Stomach smooth muscle (tissue), 2 donors: ENCODE results near the gene VWA5B2.

Experiments used
- H3K27ac ChIP-seq: one replicate; pipeline ENCODE4 v1.7.0; 2013; ENCODE audit warnings: mild to moderate bottlenecking, low read length, inconsistent platforms
- H3K27me3 ChIP-seq, 2 donors: one replicate each; pipeline ENCODE4 v1.7.0; 2013; ENCODE audit warnings: low read length in 2 of 2; ENCODE audit not compliant: insufficient read depth in 2 of 2, control insufficient read depth in 1 of 2
- H3K36me3 ChIP-seq, 2 donors: one replicate each; pipeline ENCODE4 v1.7.0; 2013; ENCODE audit warnings: low read length in 2 of 2; ENCODE audit not compliant: control insufficient read depth in 2 of 2, insufficient read depth in 2 of 2
- H3K4me1 ChIP-seq: one replicate; pipeline ENCODE4 v1.7.0; 2013; ENCODE audit warnings: low read length; ENCODE audit not compliant: control insufficient read depth, insufficient read depth
- H3K4me3 ChIP-seq, 2 donors: one replicate each; pipeline ENCODE4 v1.7.0; 2013; ENCODE audit warnings: low read length in 2 of 2
- H3K9ac ChIP-seq, 2 donors: one replicate each; pipeline ENCODE4 v1.7.0; 2013; ENCODE audit warnings: low read length in 2 of 2, mild to moderate bottlenecking in 1 of 2
- H3K9me3 ChIP-seq, 2 donors: one replicate each; pipeline ENCODE4 v1.7.0; 2013; ENCODE audit warnings: low read length in 2 of 2; ENCODE audit not compliant: control insufficient read depth in 2 of 2
- donor health status: healthy.
- donor health status: Pancreatic carcinoma.

The VWA5B2 gene

DNA sequence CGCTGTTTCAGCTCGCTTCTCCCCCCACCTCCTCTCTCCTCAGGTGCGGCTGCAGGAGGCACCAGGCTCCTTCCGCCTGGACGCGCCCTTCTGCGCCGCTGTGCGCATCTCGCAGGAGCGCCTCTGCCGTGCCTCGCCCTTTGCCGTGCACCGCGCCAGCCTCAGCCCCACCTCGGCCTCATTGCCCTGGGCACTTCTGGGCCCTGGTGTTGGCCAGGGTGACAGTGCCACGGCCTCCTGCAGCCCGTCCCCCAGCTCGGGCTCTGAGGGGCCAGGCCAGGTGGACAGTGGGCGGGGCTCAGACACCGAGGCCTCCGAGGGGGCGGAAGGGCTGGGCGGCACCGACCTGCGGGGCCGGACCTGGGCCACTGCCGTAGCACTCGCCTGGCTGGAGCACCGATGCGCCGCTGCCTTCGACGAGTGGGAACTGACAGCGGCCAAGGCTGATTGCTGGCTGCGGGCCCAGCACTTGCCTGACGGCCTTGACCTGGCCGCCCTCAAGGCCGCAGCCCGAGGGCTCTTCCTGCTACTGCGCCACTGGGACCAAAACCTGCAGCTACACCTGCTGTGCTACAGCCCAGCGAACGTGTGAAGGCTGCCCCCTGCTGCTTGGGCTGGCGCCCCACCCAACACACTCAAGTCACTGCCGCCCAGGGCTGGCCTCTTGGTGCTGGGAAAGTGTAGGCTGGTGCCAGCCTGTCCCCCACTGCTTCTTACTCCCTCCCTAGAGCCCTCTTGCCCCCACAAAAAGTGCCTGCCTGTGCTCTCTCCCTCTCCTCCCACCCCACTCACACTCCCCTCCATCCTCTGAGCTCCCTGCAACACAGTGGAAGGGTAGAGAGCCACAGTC is 12.3 kb downstream of the VWA5B2 start:
- Histone ChIP-seq H3K36me3 (peaks cover 13 to 32% of the 10 kb centered on the region in 2 donors), H3K4me3 (no peak overlapping the region), H3K9me3 (no peaks in the 10 kb centered on the region), H3K4me1 (peaks cover 5% of the 10 kb centered on the region), H3K27ac (no peak overlapping the region), H3K9ac (no peak overlapping the region), H3K27me3 (peaks cover 21 to 29% of the 10 kb centered on the region in 2 donors)

DNA sequence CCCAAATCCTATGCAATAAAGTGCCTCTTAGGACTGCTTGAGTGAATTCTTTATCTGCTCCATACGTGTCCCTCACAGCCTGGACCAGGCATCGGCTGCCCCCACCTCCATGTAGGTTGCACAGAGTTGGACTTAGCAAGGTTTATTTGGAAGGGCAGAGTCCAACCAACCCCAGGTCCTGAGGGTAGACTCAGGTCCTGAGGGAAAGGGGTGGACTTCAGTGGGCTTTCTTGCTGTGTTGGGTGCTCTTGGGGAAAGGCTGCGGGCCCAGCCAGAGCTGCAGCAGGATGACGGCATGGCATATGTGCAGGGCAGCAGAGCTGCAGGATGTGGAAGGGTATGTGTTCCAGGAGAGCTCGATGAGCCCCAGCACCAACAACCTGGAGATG is 12.9 kb downstream of the VWA5B2 start:
- no peak overlapping the region for H3K27ac ChIP-seq
- no peak overlapping the region for H3K9ac ChIP-seq
- H3K27me3 ChIP-seq: peaks cover 17 to 24% of the 10 kb centered on the region in 2 donors
- peaks cover 13 to 32% of the 10 kb centered on the region in 2 donors for H3K36me3 ChIP-seq
- H3K4me1 ChIP-seq: peaks cover 5% of the 10 kb centered on the region
- H3K9me3 ChIP-seq: no peaks in the 10 kb centered on the region
- H3K4me3 ChIP-seq: no peak overlapping the region

DNA sequence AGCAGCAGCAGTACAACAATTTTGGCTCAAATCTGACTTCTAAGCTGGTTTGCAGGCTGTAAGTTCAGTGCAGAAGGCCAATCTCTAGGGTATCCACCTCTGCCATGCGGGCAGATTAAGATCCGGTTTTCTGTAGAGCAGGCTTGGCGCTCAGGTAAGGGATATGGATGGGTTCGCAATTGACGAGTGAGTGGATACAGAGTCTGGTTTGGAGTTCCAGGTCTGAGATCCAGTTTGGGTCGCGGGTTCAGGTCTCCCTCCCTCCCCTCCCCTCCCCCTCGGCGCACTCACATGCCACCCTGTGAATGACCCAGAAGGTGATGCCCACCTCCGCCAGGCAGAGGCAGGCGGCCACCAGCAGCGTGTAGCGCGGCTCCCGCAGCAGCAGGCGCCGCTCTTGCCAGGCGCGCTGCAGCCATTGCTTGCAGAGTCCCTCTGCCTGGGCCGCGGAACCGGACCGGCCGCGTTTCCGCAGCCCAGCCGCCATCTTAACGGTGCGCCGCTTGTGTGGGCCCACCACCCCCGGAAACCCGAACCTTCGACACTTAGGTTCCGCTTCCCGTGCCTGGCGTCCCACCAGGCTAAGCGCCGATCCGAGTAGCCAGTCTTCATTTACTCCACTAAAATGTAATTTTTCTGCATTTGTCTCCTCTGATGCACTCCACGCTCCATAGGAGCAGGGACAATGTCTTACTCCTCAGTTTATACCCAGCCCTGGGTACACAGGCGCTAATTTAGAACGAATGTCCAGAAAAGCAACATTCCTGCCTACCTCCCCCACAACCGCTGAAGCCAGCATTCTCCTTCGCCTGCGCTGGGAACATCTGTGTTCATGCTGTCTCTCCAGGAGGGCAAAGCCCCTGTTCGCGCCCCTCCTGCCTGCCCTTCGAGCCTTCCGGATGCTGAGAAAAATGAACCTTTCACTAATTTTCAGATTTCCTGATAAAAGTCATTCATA is 19.3 kb downstream of the VWA5B2 start, which contains the start of gene ALG3:
ALG3 (minus strand) TSS at position 509 of the 958 bp plus-strand sequence; CDS start at position 487, 22 bp downstream.
- H3K9me3 ChIP-seq: no peaks in the 10 kb centered on the region
- peak within 1 kb of the TSS; percentile 86 to 87 for H3K9ac ChIP-seq
- peak within 1 kb of the TSS; percentile 83 for H3K27ac ChIP-seq
- peaks cover 8 to 19% of the 10 kb centered on the region in 2 donors for H3K36me3 ChIP-seq
- peaks cover 28% of the 10 kb centered on the region for H3K4me1 ChIP-seq
- peak within 1 kb of the TSS; percentile 90 to 97 for H3K4me3 ChIP-seq
- H3K27me3 ChIP-seq: no peaks in the 10 kb centered on the region

DNA sequence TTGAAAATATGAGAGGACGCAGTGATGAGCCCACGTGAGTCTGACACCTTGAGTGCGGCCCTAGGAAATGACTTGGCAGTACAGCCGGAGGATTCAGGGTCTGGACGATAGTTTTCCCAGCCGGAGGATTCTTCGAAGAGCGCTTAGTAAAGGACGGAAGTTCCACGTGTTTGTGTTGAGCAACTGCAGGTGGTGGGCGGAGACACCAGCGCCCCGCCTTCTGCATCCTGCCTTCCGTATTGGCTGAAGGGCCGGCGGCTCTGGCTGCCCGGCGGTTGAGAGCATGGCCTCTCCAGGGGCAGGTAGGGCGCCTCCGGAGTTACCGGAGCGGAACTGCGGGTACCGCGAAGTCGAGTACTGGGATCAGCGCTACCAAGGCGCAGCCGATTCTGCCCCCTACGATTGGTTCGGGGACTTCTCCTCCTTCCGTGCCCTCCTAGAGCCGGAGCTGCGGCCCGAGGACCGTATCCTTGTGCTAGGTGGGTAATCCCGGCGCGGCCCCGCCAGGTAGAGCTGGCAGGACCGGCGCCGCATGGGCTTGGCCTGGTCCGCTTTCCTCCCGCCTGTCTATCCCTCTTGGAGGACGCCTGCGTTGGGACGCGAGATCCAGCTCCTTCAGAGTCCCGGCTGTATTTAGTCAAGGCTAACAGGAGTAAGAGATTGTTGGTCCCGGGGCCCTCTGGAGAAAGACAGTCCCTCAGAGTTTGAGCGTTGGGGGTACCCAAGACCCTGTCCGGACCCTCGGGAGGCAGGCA is 20.2 kb downstream of the VWA5B2 start, which contains the start of gene EEF1AKMT4:
EEF1AKMT4 (plus strand) TSS at position 261 of the 755 bp plus-strand sequence; CDS start at position 284, 23 bp downstream.
- Histone ChIP-seq H3K36me3 (peaks cover 5 to 11% of the 10 kb centered on the region in 2 donors), H3K9me3 (no peaks in the 10 kb centered on the region), H3K4me1 (peaks cover 28% of the 10 kb centered on the region), H3K4me3 (peak within 1 kb of the TSS; percentile 90 to 97), H3K9ac (peak within 1 kb of the TSS; percentile 86 to 87), H3K27me3 (no peaks in the 10 kb centered on the region), H3K27ac (peak within 1 kb of the TSS; percentile 83)

DNA sequence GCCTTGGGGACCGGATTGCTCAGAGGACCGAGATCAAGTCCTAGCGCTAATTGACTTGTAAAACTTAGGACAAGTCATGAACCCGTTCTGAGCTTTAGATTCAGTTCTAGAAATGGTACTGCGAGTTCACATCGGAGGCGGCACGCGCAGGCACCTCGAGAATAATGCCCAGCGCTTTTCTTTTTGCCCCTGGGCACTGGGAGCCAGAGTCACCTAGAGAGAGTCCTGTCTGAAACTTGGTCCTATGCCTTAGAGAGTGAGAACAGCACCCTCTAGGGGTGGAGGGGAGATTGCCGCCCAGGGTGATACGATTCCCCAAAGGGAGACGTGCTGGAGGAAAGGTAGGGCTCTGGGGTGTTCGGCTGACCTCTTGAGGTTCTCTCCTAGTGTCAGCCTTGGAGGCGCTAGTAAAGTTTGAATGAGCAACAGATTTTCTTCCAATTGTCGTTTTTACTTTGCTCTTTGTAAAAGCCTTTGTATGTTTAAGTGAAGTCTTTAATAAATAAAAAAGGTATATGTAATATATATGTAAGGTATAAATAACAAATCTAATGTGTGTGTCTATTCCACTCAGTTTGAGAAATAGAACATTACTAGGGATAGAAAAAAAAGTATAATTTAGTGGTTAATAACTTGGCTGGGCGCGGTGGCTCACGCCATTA is 20.9 kb downstream of the VWA5B2 start:
- Histone ChIP-seq H3K4me3 (peak overlapping the region; percentile 90 to 97), H3K27me3 (no peaks in the 10 kb centered on the region), H3K9ac (peak overlapping the region; percentile 60 to 87), H3K4me1 (peaks cover 28% of the 10 kb centered on the region), H3K9me3 (no peaks in the 10 kb centered on the region), H3K36me3 (peaks cover 0 to 4% of the 10 kb centered on the region in 2 donors), H3K27ac (peak overlapping the region; percentile 53)

DNA sequence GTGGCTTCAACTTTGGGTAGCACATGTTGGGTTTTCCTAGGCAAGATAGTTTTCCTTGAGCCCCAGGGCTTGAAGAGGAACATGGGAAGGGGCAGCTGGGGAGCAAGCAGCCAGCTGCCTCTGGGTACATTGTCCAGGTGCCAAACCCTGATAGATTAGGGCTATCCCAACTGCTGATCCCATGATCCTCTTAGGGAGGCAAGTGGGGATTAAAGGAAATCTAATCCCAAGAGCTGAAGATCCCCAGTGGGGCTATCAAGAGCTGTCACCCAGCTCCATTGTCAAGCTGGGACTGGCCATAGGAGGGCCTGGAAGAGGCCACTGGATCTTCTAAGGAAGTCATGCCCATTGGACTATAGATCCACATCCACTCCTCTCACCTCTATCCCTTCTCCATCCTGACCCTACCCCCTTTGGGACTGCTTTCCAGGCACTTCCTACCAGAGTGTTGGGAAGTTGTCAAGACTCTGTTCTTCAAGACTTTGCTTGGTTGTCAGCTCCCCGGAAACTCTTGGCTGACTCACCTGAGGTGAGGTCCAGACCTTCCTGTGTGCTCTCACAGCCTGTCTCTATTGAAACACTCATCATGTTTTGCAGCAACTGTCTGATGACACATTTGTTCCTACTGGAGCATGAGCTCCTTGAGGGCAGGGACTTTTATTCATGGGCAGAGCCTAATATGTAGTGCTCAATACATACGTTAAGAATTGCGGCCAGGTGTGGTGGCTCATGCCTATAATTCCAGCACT is 26.1 kb downstream of the VWA5B2 start:
- peaks cover 23 to 31% of the 10 kb centered on the region in 2 donors for H3K27me3 ChIP-seq
- no peak overlapping the region for H3K27ac ChIP-seq
- no peak overlapping the region for H3K9ac ChIP-seq
- no peaks in the 10 kb centered on the region for H3K36me3 ChIP-seq
- H3K4me3 ChIP-seq: no peak overlapping the region
- peaks cover 11% of the 10 kb centered on the region for H3K4me1 ChIP-seq
- no peaks in the 10 kb centered on the region for H3K9me3 ChIP-seq

DNA sequence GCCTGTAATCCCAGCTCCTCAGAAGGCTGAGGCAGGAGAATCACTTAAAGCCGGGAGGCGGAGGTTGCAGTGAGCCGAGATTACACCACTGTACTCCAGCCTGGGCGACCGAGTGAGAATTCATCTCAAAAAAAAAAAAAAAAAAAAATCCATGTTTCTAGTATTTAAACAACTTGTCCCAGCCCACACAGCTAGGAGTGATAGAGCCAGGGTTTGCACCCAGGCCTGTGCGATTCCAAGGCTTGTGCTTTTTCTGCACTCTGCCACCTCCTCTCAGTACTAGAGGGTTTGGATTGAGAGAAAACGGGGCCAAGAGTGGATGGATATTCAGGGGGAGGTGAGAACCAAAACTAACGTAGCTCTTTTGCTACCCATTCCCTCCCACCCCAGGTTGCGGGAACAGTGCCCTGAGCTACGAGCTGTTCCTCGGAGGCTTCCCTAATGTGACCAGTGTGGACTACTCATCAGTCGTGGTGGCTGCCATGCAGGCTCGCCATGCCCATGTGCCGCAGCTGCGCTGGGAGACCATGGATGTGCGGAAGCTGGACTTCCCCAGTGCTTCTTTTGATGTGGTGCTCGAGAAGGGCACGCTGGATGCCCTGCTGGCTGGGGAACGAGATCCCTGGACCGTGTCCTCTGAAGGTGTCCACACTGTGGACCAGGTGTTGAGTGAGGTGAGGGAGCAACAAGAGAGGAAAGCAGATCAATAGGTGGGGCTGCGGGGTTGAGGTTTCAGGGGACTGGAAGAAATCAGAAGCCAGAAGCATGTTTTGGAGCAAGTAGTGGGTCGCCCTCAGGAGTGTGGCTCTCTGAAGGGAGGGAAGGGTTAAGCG is 27.9 kb downstream of the VWA5B2 start:
- Histone ChIP-seq H3K27ac (no peak overlapping the region), H3K9me3 (no peaks in the 10 kb centered on the region), H3K9ac (no peak overlapping the region), H3K36me3 (no peaks in the 10 kb centered on the region), H3K4me3 (no peak overlapping the region), H3K4me1 (peaks cover 21% of the 10 kb centered on the region), H3K27me3 (peaks cover 29 to 45% of the 10 kb centered on the region in 2 donors)

DNA sequence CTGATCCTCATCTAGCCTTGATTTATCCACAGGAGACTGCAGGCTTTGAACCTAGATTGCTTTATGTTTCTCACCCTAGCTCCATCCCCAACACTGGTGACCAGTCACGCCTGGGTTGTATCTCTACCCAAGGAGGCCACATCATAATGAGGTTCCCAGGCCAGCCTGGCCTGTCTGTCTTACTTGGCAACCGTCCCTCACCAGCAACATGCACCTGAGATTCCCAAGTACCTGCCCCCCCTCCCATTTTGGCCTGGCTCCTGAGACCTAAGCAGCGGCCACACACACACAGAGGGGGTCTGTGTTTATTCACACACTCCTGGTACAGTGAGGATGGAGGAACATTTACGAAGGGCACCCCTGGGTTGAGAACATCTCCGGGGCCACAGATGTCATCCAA is 29.5 kb downstream of the VWA5B2 start:
- no peak overlapping the region for H3K4me3 ChIP-seq
- no peak overlapping the region for H3K27ac ChIP-seq
- H3K9ac ChIP-seq: no peak overlapping the region
- no peaks in the 10 kb centered on the region for H3K36me3 ChIP-seq
- H3K27me3 ChIP-seq: peaks cover 36 to 57% of the 10 kb centered on the region in 2 donors
- peaks cover 21% of the 10 kb centered on the region for H3K4me1 ChIP-seq
- H3K9me3 ChIP-seq: no peaks in the 10 kb centered on the region
